ENCODE data around the gene FBXW8.

The FBXW8 gene, protein sequence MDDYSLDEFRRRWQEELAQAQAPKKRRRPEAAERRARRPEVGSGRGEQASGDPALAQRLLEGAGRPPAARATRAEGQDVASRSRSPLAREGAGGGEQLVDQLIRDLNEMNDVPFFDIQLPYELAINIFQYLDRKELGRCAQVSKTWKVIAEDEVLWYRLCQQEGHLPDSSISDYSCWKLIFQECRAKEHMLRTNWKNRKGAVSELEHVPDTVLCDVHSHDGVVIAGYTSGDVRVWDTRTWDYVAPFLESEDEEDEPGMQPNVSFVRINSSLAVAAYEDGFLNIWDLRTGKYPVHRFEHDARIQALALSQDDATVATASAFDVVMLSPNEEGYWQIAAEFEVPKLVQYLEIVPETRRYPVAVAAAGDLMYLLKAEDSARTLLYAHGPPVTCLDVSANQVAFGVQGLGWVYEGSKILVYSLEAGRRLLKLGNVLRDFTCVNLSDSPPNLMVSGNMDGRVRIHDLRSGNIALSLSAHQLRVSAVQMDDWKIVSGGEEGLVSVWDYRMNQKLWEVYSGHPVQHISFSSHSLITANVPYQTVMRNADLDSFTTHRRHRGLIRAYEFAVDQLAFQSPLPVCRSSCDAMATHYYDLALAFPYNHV
- 9.2 to 18.6 (median 13.5) reads per million in 3 donors for total RNA-seq

DNA sequence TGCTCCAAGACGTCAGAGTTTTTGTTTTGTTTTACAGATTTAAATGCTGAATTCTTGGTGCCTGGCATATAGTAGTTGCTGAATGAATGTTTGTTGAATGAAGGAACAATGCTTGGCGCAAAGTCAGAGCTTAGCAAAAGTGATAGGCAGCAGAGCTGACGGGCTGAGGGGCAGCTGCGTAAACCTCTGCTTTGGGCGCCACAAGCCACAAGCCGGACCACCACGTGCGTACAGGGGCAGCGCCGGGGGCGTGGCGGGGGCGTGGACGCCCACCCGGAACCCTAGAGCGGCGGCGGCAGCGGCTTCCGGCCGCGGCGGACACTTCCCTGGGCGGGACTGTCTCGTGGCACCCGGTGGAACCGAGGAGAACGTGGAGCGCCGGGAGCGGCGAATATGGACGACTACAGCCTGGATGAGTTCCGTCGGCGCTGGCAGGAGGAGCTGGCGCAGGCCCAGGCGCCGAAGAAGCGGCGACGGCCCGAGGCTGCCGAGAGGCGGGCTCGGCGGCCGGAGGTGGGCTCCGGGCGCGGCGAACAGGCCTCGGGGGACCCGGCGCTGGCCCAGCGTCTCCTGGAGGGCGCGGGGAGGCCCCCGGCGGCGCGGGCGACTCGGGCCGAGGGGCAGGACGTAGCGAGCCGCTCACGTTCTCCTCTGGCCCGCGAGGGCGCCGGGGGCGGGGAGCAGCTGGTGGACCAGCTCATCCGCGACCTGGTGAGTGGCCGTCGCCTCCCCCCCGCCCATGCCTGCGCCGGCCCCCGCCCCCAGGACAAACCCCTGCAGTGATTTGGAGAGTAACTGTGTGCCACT lies at the start of gene FBXW8:
Gene FBXW8 (plus strand): TSS at position 306 of the 807 bp plus-strand sequence. CDS start 88 bp downstream, at position 394.
- Histone ChIP-seq H3K4me1 (ENCODE audit: control insufficient read depth, insufficient read depth, low read length, poor library complexity, severe bottlenecking) (peaks cover 10% of the 10 kb centered on the region), H3K4me3 (ENCODE audit: insufficient read depth, low read depth, low read length, poor library complexity, severe bottlenecking) (peak within 1 kb of the TSS; percentile 81), H3K9me3 (ENCODE audit: control insufficient read depth, low read length) (no peaks in the 10 kb centered on the region), H3K27ac (ENCODE audit: insufficient read depth, low read length, poor library complexity, severe bottlenecking) (no peak within 1 kb of the TSS), H3K27me3 (replicated peaks; ENCODE audit: control insufficient read depth, insufficient read depth, low read length, poor library complexity, severe bottlenecking) (no peaks in the 10 kb centered on the region), H3K36me3 (ENCODE audit: control insufficient read depth, insufficient read depth, low read length) (no peaks in the 10 kb centered on the region)
- DNase-seq = peak; percentile 27 to 43 (median 29)

DNA sequence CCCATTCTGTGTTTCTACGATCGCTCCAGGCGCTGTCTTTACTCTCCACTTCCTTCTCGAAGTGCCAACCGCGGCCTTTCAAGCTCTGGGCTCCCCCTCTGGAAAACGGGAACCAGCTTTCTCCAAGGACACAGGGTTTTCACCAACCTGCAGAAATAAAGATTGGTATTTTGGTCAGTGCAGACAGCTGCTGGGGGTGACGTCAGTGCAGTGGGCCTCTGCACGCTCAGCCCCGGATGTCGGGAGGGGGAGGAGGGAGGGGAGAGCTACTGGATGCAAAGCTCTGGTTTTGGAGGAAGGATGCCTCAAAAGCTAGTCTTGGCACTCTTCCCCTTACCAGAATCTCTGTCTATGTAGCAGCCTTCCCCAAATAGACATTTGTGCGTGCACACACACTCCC lies 49.4 kb upstream of the FBXW8 start:
- Histone ChIP-seq H3K27me3 (replicated peaks; ENCODE audit: control insufficient read depth, insufficient read depth, low read length, poor library complexity, severe bottlenecking) (no peaks in the 10 kb centered on the region), H3K4me1 (ENCODE audit: control insufficient read depth, insufficient read depth, low read length, poor library complexity, severe bottlenecking) (peaks cover 4% of the 10 kb centered on the region), H3K9me3 (ENCODE audit: control insufficient read depth, low read length) (no peaks in the 10 kb centered on the region), H3K36me3 (ENCODE audit: control insufficient read depth, insufficient read depth, low read length) (no peaks in the 10 kb centered on the region), H3K27ac (ENCODE audit: insufficient read depth, low read length, poor library complexity, severe bottlenecking) (no peak overlapping the region), H3K4me3 (ENCODE audit: insufficient read depth, low read depth, low read length, poor library complexity, severe bottlenecking) (no peak overlapping the region)
- DNase-seq = no peak

DNA sequence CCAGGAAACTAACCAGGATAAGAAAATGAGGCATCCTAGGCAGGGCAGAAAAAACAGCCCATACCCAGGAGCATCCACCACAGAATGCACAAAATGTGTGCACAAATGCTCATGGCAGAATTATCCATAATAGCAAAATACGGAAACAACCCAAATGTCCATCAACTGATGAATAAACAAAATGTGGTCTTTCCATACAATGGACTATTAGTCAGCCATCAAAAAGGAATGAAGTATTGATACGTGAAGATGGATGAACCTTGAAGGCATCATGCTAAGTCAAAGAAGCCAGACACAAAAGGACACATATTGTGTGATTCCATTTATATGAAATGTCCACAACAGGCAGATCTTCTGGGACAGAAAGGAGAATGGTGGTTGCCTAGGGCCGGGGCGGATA lies 48.6 kb upstream of the FBXW8 start:
- H3K9me3 ChIP-seq (ENCODE audit: control insufficient read depth, low read length) = no peaks in the 10 kb centered on the region
- H3K36me3 ChIP-seq (ENCODE audit: control insufficient read depth, insufficient read depth, low read length) = no peaks in the 10 kb centered on the region
- DNase-seq = no peak
- H3K4me3 ChIP-seq (ENCODE audit: insufficient read depth, low read depth, low read length, poor library complexity, severe bottlenecking) = no peak overlapping the region
- no peak overlapping the region for H3K27ac ChIP-seq (ENCODE audit: insufficient read depth, low read length, poor library complexity, severe bottlenecking)
- H3K27me3 ChIP-seq (replicated peaks; ENCODE audit: control insufficient read depth, insufficient read depth, low read length, poor library complexity, severe bottlenecking) = no peaks in the 10 kb centered on the region
- peaks cover 4% of the 10 kb centered on the region for H3K4me1 ChIP-seq (ENCODE audit: control insufficient read depth, insufficient read depth, low read length, poor library complexity, severe bottlenecking)

DNA sequence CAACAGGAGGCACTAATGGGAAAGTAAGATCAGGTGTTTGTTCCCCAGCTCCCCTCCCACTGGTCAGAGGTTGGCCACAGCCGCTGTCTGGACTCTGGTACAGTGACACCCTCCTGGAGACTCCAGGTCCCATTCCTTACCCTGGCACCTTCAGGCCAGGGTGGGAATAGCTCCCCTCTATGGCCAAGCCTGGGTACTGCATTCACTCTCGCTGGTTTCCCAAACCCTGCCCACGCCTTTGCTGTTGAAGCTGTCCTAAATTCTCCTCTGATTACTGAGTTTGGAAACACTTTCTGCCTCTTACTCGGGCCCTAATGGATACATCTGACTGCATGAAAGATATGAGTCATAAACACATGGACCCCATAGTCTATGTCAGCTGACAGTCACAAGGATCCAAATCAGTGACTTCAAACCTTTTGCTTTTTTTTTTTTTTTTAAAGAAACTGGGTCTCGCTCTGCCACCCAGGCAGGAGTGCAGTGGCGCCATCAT lies 47.4 kb upstream of the FBXW8 start:
- Histone ChIP-seq H3K4me3 (ENCODE audit: insufficient read depth, low read depth, low read length, poor library complexity, severe bottlenecking) (no peak overlapping the region), H3K27ac (ENCODE audit: insufficient read depth, low read length, poor library complexity, severe bottlenecking) (no peak overlapping the region), H3K36me3 (ENCODE audit: control insufficient read depth, insufficient read depth, low read length) (no peaks in the 10 kb centered on the region), H3K4me1 (ENCODE audit: control insufficient read depth, insufficient read depth, low read length, poor library complexity, severe bottlenecking) (peaks cover 4% of the 10 kb centered on the region), H3K27me3 (replicated peaks; ENCODE audit: control insufficient read depth, insufficient read depth, low read length, poor library complexity, severe bottlenecking) (no peaks in the 10 kb centered on the region), H3K9me3 (ENCODE audit: control insufficient read depth, low read length) (no peaks in the 10 kb centered on the region)
- no peak for DNase-seq

DNA sequence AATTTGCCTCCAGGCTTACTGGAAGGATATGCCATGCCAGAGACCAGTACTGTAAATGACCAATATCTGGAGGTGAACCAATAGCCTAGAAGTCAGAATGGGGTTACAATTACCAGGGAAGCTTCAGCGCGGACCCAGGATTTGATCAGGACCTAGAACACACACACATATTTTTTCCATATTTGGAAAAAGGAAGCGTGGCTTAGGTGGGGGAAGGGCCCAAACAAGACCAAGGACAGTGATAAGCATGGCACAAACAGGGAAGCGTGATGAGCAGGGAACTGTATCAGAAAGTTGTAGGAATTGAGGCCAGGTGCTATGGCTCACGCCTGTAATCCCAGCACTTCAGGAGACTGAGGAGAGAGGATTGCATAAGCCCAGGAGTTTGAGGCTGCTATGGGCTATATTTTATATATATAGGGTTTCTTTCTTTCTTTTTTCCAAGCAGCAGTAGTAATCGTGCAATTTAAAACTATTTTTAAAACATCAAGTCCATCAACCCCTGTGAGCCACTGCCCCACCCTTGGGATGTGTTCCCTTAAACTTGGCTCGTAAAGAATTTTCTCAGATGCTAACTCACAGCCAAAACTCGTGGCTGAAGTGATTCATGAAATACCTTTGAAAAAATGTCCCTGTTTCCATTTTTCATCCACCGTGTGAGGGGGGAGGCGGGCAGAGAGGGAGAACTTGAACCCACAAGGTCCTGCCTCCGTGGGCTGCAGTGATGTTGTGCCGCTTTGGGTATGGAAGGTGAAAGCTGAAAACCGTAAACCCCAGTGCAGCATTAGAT lies 46.2 kb upstream of the FBXW8 start:
- no peak for DNase-seq
- Histone ChIP-seq H3K4me1 (ENCODE audit: control insufficient read depth, insufficient read depth, low read length, poor library complexity, severe bottlenecking) (peaks cover 4% of the 10 kb centered on the region), H3K27me3 (replicated peaks; ENCODE audit: control insufficient read depth, insufficient read depth, low read length, poor library complexity, severe bottlenecking) (no peaks in the 10 kb centered on the region)

DNA sequence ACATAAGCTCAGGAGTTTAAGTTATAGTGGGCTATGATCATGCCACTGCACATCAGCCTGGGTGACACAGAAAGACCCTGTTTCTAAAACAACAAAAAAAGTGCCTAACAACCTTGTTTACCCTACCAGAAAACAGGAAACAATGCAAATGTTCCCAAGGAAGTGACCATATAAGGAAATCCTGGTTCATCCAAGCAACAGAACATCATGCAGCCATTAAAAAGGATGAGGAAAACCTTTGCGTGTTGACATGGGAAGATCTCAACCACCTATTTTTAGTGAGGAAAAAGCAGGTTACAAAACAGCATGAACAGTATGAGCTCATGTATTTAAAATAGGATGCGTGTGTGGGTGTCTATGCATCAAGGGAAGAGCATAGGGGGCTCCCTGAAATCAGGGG lies 43.2 kb upstream of the FBXW8 start:
- DNase-seq = no peak
- no peaks in the 10 kb centered on the region for H3K36me3 ChIP-seq (ENCODE audit: control insufficient read depth, insufficient read depth, low read length)
- no peaks in the 10 kb centered on the region for H3K4me1 ChIP-seq (ENCODE audit: control insufficient read depth, insufficient read depth, low read length, poor library complexity, severe bottlenecking)
- no peak overlapping the region for H3K27ac ChIP-seq (ENCODE audit: insufficient read depth, low read length, poor library complexity, severe bottlenecking)
- H3K27me3 ChIP-seq (replicated peaks; ENCODE audit: control insufficient read depth, insufficient read depth, low read length, poor library complexity, severe bottlenecking) = no peaks in the 10 kb centered on the region
- no peak overlapping the region for H3K4me3 ChIP-seq (ENCODE audit: insufficient read depth, low read depth, low read length, poor library complexity, severe bottlenecking)
- H3K9me3 ChIP-seq (ENCODE audit: control insufficient read depth, low read length) = no peaks in the 10 kb centered on the region

More for the DNA sequence above, 46.2 kb upstream of the FBXW8 start:
- no peak overlapping the region for H3K4me3 ChIP-seq (ENCODE audit: insufficient read depth, low read depth, low read length, poor library complexity, severe bottlenecking)
- H3K9me3 ChIP-seq (ENCODE audit: control insufficient read depth, low read length) = no peaks in the 10 kb centered on the region
- no peaks in the 10 kb centered on the region for H3K36me3 ChIP-seq (ENCODE audit: control insufficient read depth, insufficient read depth, low read length)
- no peak overlapping the region for H3K27ac ChIP-seq (ENCODE audit: insufficient read depth, low read length, poor library complexity, severe bottlenecking)

DNA sequence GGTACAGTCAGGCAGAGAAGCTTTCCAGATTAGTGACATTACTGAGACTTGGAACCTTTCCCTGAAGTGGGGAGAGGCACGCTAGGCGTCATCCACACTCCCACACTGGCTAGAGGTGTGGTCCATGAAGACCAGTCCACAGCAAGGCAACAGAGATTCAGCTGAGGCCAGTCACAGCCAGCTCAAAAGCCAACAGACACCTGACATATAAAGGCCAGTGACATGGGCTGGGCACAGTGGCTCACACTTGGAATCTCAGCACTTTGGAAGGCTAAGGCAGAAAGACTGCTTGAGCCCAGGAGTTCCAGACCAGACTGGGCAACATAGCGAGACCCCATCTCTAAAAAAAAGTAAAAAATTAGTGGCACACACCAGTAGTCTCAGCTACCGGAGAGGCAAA lies 40.4 kb upstream of the FBXW8 start:
- Histone ChIP-seq H3K27me3 (replicated peaks; ENCODE audit: control insufficient read depth, insufficient read depth, low read length, poor library complexity, severe bottlenecking) (peaks cover 5% of the 10 kb centered on the region), H3K4me3 (ENCODE audit: insufficient read depth, low read depth, low read length, poor library complexity, severe bottlenecking) (no peak overlapping the region), H3K9me3 (ENCODE audit: control insufficient read depth, low read length) (no peaks in the 10 kb centered on the region), H3K4me1 (ENCODE audit: control insufficient read depth, insufficient read depth, low read length, poor library complexity, severe bottlenecking) (no peaks in the 10 kb centered on the region), H3K27ac (ENCODE audit: insufficient read depth, low read length, poor library complexity, severe bottlenecking) (no peak overlapping the region), H3K36me3 (ENCODE audit: control insufficient read depth, insufficient read depth, low read length) (no peaks in the 10 kb centered on the region)
- no peak for DNase-seq

DNA sequence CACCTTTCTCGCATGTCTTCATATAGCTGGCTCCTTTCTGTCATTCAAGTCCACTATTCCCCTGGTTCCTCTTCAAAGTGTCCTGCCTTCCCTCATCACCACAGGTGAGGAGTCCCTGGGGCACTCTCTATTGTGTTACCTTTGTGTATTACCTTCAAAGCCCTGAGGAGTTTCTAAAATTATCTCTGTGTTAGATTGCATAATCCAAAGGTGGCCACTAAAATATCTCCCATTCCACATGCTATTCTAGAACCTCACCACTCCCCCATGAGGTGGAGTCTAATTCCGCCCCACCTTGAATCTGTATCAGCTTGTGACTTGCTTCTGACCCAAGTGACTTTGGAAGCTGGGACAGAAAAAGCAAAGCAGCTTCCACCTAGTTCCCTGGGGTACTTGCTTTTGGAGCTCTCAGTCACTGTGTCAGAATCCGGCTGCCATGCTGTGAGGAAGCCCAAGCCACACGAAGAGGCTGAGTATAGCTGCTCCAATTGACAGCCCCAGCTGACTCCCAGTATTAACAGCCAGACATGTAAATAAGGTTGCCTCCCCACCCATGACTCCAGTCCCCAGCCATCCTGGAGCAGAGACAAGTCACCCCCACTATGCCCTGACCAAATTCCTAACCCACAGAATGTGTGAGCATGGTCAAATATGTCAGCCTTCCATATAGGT lies 36.3 kb upstream of the FBXW8 start:
- H3K27ac ChIP-seq (ENCODE audit: insufficient read depth, low read length, poor library complexity, severe bottlenecking) = no peak overlapping the region
- peaks cover 22% of the 10 kb centered on the region for H3K27me3 ChIP-seq (replicated peaks; ENCODE audit: control insufficient read depth, insufficient read depth, low read length, poor library complexity, severe bottlenecking)
- no peaks in the 10 kb centered on the region for H3K36me3 ChIP-seq (ENCODE audit: control insufficient read depth, insufficient read depth, low read length)
- DNase-seq = no peak
- H3K9me3 ChIP-seq (ENCODE audit: control insufficient read depth, low read length) = no peaks in the 10 kb centered on the region
- H3K4me3 ChIP-seq (ENCODE audit: insufficient read depth, low read depth, low read length, poor library complexity, severe bottlenecking) = no peak overlapping the region
- H3K4me1 ChIP-seq (ENCODE audit: control insufficient read depth, insufficient read depth, low read length, poor library complexity, severe bottlenecking) = peaks cover 13% of the 10 kb centered on the region
